Trophoblast cell (in vitro differentiated cells and primary cell): ENCODE data around the gene PDSS1.
"Not testable (repeated sequence)": the region's sequence is repeated elsewhere in the genome, so short reads cannot be mapped to it uniquely, and the experiment has no call there.

Experiments used
- DNase-seq, 2 donors: peaks; one replicate each; pipeline ENCODE4 v3.0.0-alpha.2; 2016
- H2AFZ ChIP-seq: 2 replicates; pipeline ENCODE4 v1.6.1; 2013; ENCODE audit warnings: low read length, moderate library complexity, mild to moderate bottlenecking; ENCODE audit not compliant: insufficient read depth, poor library complexity
- H2AK5ac ChIP-seq: 2 replicates; pipeline ENCODE4 v1.6.1; 2013; ENCODE audit warnings: mild to moderate bottlenecking, low read length
- H2BK120ac ChIP-seq: 2 replicates; pipeline ENCODE4 v1.6.1; 2013; ENCODE audit warnings: low read length, mild to moderate bottlenecking, moderate library complexity; ENCODE audit not compliant: insufficient read depth, poor library complexity
- H2BK12ac ChIP-seq: 2 replicates; pipeline ENCODE4 v1.6.1; 2013; ENCODE audit warnings: mild to moderate bottlenecking, low read length, moderate library complexity
- H2BK5ac ChIP-seq: 2 replicates; pipeline ENCODE4 v1.6.1; 2013; ENCODE audit warnings: low read length, low read depth, moderate library complexity, mild to moderate bottlenecking; ENCODE audit not compliant: poor library complexity
- H3K14ac ChIP-seq: 2 replicates; pipeline ENCODE4 v1.6.1; 2013; ENCODE audit warnings: mild to moderate bottlenecking, low read length
- H3K18ac ChIP-seq: 2 replicates; pipeline ENCODE4 v1.6.1; 2013; ENCODE audit warnings: mild to moderate bottlenecking, low read length
- H3K23ac ChIP-seq: 2 replicates; pipeline ENCODE4 v1.6.1; 2013; ENCODE audit warnings: low read length
- H3K27ac ChIP-seq: 2 replicates; pipeline ENCODE4 v1.5.1; 2013; ENCODE audit warnings: low read depth, mild to moderate bottlenecking, inconsistent platforms, low read length, moderate library complexity
- H3K27me3 ChIP-seq: 2 replicates; pipeline ENCODE4 v1.6.1; 2013; ENCODE audit warnings: inconsistent platforms, mild to moderate bottlenecking, low read length, moderate library complexity; ENCODE audit not compliant: insufficient read depth
- H3K36me3 ChIP-seq, 2 experiments: 1 replicate in 1 of 2; 2 replicates in 1 of 2; pipeline ENCODE4 v1.6.1; 2013; ENCODE audit warnings: low read length in 2 of 2, mild to moderate bottlenecking in 2 of 2, moderate library complexity in 1 of 2; ENCODE audit not compliant: insufficient read depth in 2 of 2, control insufficient read depth in 1 of 2
- H3K4ac ChIP-seq: 2 replicates; pipeline ENCODE4 v1.6.1; 2013; ENCODE audit warnings: low read depth, mild to moderate bottlenecking, low read length, moderate library complexity
- H3K4me1 ChIP-seq, 2 experiments: 1 replicate in 1 of 2; 2 replicates in 1 of 2; pipeline ENCODE4 v1.6.1; 2013; ENCODE audit warnings: low read length in 2 of 2, mild to moderate bottlenecking in 2 of 2, moderate library complexity in 1 of 2; ENCODE audit not compliant: insufficient read depth in 2 of 2, control insufficient read depth in 1 of 2
- H3K4me2 ChIP-seq: 2 replicates; pipeline ENCODE4 v1.6.1; 2013; ENCODE audit warnings: inconsistent platforms, mild to moderate bottlenecking, low read length, moderate library complexity
- H3K4me3 ChIP-seq: 2 replicates; pipeline ENCODE4 v1.5.1; 2013; ENCODE audit warnings: mild to moderate bottlenecking, low read depth, low read length, inconsistent platforms
- H3K79me1 ChIP-seq: one replicate; pipeline ENCODE4 v1.6.1; 2013; ENCODE audit warnings: low read length
- H3K79me2 ChIP-seq: 2 replicates; pipeline ENCODE4 v1.6.1; 2013; ENCODE audit warnings: low read length, mild to moderate bottlenecking; ENCODE audit not compliant: control insufficient read depth, insufficient read depth, poor library complexity
- H3K9ac ChIP-seq: 2 replicates; pipeline ENCODE4 v1.6.1; 2013; ENCODE audit warnings: mild to moderate bottlenecking, low read length
- H3K9me3 ChIP-seq: 2 replicates; pipeline ENCODE4 v1.6.1; 2013; ENCODE audit warnings: low read depth, mild to moderate bottlenecking, control low read depth, inconsistent platforms, low read length; ENCODE audit not compliant: insufficient read depth
- H4K12ac ChIP-seq: 2 replicates; pipeline ENCODE4 v1.6.1; 2013; ENCODE audit warnings: low read depth, mild to moderate bottlenecking, low read length, moderate library complexity
- H4K8ac ChIP-seq: 2 replicates; pipeline ENCODE4 v1.6.1; 2013; ENCODE audit warnings: low read depth, mild to moderate bottlenecking, low read length, moderate library complexity
- H4K91ac ChIP-seq: one replicate; pipeline ENCODE4 v1.6.1; 2013; ENCODE audit warnings: low read depth, mild to moderate bottlenecking, low read length, moderate library complexity
- WGBS: extraction: QIAGEN DNeasy Blood & Tissue Kit; methylation state at CpG from one replicate; pipeline ENCODE4 v1.1.7; 2013; ENCODE audit warnings: missing lambda C conversion rate; ENCODE audit not compliant: insufficient read length, insufficient coverage; ENCODE audit errors: extremely low coverage; 5-methylcytosine and 5-hydroxymethylcytosine counted together

The PDSS1 gene

GRCh38 chr10:26684667-26685264 lies 12.7 kb upstream of the PDSS1 start:
- not testable (repeated sequence) for H3K14ac ChIP-seq, H2BK12ac ChIP-seq, H2AK5ac ChIP-seq, H3K18ac ChIP-seq, H3K4me3 ChIP-seq, H3K36me3 ChIP-seq, H3K79me2 ChIP-seq, H3K4me2 ChIP-seq, H3K23ac ChIP-seq, H3K4me1 ChIP-seq, H3K9ac ChIP-seq, H4K12ac ChIP-seq, H3K4ac ChIP-seq, H4K8ac ChIP-seq, H3K79me1 ChIP-seq, H4K91ac ChIP-seq, H2AFZ ChIP-seq, H3K9me3 ChIP-seq, H2BK5ac ChIP-seq, H2BK120ac ChIP-seq, H3K27me3 ChIP-seq, H3K27ac ChIP-seq
- peak; percentile 17 to 85 for DNase-seq
- WGBS, result no CpG with 5 or more reads among the region's 6 CpGs

GRCh38 chr10:26685441-26685840 lies 12.1 kb upstream of the PDSS1 start:
- Histone ChIP-seq H2AK5ac (no peak overlapping the region), H2AFZ (no peak overlapping the region)
- no CpG with 5 or more reads among the region's 3 CpGs for WGBS

GRCh38 chr10:26689399-26689798 lies 8.1 kb upstream of the PDSS1 start:
- no peak for DNase-seq
- Histone ChIP-seq H3K9me3 (no peaks in the 10 kb centered on the region), H3K14ac (no peak overlapping the region), H3K4ac (no peak overlapping the region), H2BK5ac (no peak overlapping the region), H3K4me2 (no peak overlapping the region), H4K8ac (no peak overlapping the region), H3K27me3 (no peaks in the 10 kb centered on the region), H3K18ac (no peak overlapping the region), H3K9ac (no peak overlapping the region), H3K79me1 (no peaks in the 10 kb centered on the region), H4K91ac (no peak overlapping the region), H2AFZ (no peak overlapping the region), H3K27ac (no peak overlapping the region), H3K36me3 (no peaks in the 10 kb centered on the region), H2AK5ac (no peak overlapping the region), H3K79me2 (no peaks in the 10 kb centered on the region), H3K23ac (no peak overlapping the region), H3K4me1 (no peaks in the 10 kb centered on the region), H2BK120ac (no peak overlapping the region), H4K12ac (no peak overlapping the region), H3K4me3 (no peak overlapping the region), H2BK12ac (no peak overlapping the region)
- WGBS, result no CpG with 5 or more reads among the region's 4 CpGs

More at GRCh38 chr10:26685441-26685840, 12.1 kb upstream of the PDSS1 start:
- no peak overlapping the region for H3K23ac ChIP-seq
- no peak overlapping the region for H2BK12ac ChIP-seq
- H3K27me3 ChIP-seq, result no peaks in the 10 kb centered on the region
- no peak overlapping the region for H2BK5ac ChIP-seq
- no peak for DNase-seq
- no peak overlapping the region for H3K27ac ChIP-seq
- no peak overlapping the region for H3K4me3 ChIP-seq
- no peak overlapping the region for H2BK120ac ChIP-seq
- no peak overlapping the region for H3K18ac ChIP-seq
- no peaks in the 10 kb centered on the region for H3K4me1 ChIP-seq
- no peaks in the 10 kb centered on the region for H3K79me1 ChIP-seq
- H3K79me2 ChIP-seq, result no peaks in the 10 kb centered on the region
- H3K14ac ChIP-seq, result no peak overlapping the region
- no peak overlapping the region for H3K9ac ChIP-seq
- no peak overlapping the region for H4K91ac ChIP-seq
- no peak overlapping the region for H4K12ac ChIP-seq
- no peaks in the 10 kb centered on the region for H3K9me3 ChIP-seq
- H3K36me3 ChIP-seq, result no peaks in the 10 kb centered on the region
- H3K4ac ChIP-seq, result no peak overlapping the region
- no peak overlapping the region for H3K4me2 ChIP-seq
- H4K8ac ChIP-seq, result no peak overlapping the region

GRCh38 chr10:26690731-26691475 lies 6.6 kb upstream of the PDSS1 start:
- H3K79me1 ChIP-seq, result no peaks in the 10 kb centered on the region
- no peaks in the 10 kb centered on the region for H3K4me1 ChIP-seq
- no peak overlapping the region for H3K14ac ChIP-seq
- H2BK5ac ChIP-seq, result no peak overlapping the region
- H2AK5ac ChIP-seq, result no peak overlapping the region
- H3K9ac ChIP-seq, result no peak overlapping the region
- no CpG with 5 or more reads among the region's 6 CpGs for WGBS
- no peak overlapping the region for H4K8ac ChIP-seq
- H3K4ac ChIP-seq, result no peak overlapping the region
- H3K27ac ChIP-seq, result no peak overlapping the region
- no peak overlapping the region for H3K23ac ChIP-seq
- no peak overlapping the region for H4K91ac ChIP-seq
- H3K4me2 ChIP-seq, result no peak overlapping the region
- no peaks in the 10 kb centered on the region for H3K27me3 ChIP-seq
- no peak overlapping the region for H2AFZ ChIP-seq
- H3K9me3 ChIP-seq, result no peaks in the 10 kb centered on the region
- H4K12ac ChIP-seq, result no peak overlapping the region
- H3K18ac ChIP-seq, result no peak overlapping the region
- no peaks in the 10 kb centered on the region for H3K36me3 ChIP-seq
- no peak overlapping the region for H3K4me3 ChIP-seq
- H2BK12ac ChIP-seq, result no peak overlapping the region
- peak in 1 of 2 donors; percentile 6 for DNase-seq
- H2BK120ac ChIP-seq, result no peak overlapping the region
- no peaks in the 10 kb centered on the region for H3K79me2 ChIP-seq
